Endodermal cell (in vitro differentiated cells): ENCODE data around the gene LRRC23. TPM values are rescaled to one million over a fixed set of nuclear protein-coding genes. Genes with fewer than 3 reads are reported as not detected.

Source experiments
- DNase-seq: peaks from one replicate; pipeline ENCODE4 v3.0.0-alpha.2; 2017
- H3K27ac ChIP-seq: 2 replicates; pipeline ENCODE4 v1.5.1; 2013; ENCODE audit warnings: mild to moderate bottlenecking, low read depth, low read length, moderate library complexity
- H3K27me3 ChIP-seq: 2 replicates; pipeline ENCODE4 v1.6.1; 2013; ENCODE audit warnings: mild to moderate bottlenecking, low read length, moderate library complexity; ENCODE audit not compliant: insufficient read depth, control insufficient read depth, poor library complexity, severe bottlenecking
- H3K36me3 ChIP-seq: 2 replicates; pipeline ENCODE4 v1.7.0; 2013; ENCODE audit warnings: mild to moderate bottlenecking, low read length, moderate library complexity; ENCODE audit not compliant: control insufficient read depth, insufficient read depth
- H3K4me1 ChIP-seq: one replicate; pipeline ENCODE4 v1.7.0; 2013; ENCODE audit warnings: low read length; ENCODE audit not compliant: control insufficient read depth, insufficient read depth
- H3K4me3 ChIP-seq: 2 replicates; pipeline ENCODE4 v1.5.1; 2013; ENCODE audit warnings: mild to moderate bottlenecking, low read length, moderate library complexity
- H3K9ac ChIP-seq: 2 replicates; pipeline ENCODE4 v1.6.1; 2013; ENCODE audit warnings: mild to moderate bottlenecking, low read length, moderate library complexity; ENCODE audit not compliant: poor library complexity, severe bottlenecking; ENCODE audit errors: extremely low read depth
- H3K9me3 ChIP-seq: 2 replicates; pipeline ENCODE4 v1.6.1; 2013; ENCODE audit warnings: mild to moderate bottlenecking, low read length, moderate library complexity; ENCODE audit not compliant: control insufficient read depth
- H3K27ac Mint-ChIP-seq: 2 replicates; pipeline ENCODE4 v1.8.0; 2020; ENCODE audit warnings: mixed read lengths
- H3K27me3 Mint-ChIP-seq: 2 replicates; pipeline ENCODE4 v1.8.0; 2021; ENCODE audit warnings: mild to moderate bottlenecking, mixed read lengths; ENCODE audit not compliant: insufficient read depth
- H3K36me3 Mint-ChIP-seq: 2 replicates; pipeline ENCODE4 v1.8.0; 2020; ENCODE audit warnings: low read depth, mixed read lengths
- H3K4me1 Mint-ChIP-seq: 2 replicates; pipeline ENCODE4 v1.8.0; 2020; ENCODE audit warnings: mixed read lengths
- H3K4me3 Mint-ChIP-seq: 2 replicates; pipeline ENCODE4 v1.8.0; 2020; ENCODE audit warnings: mild to moderate bottlenecking, moderate library complexity, mixed read lengths
- H3K9me3 Mint-ChIP-seq: 2 replicates; pipeline ENCODE4 v1.8.0; 2020; ENCODE audit warnings: mild to moderate bottlenecking, mixed read lengths
- CTCF ChIP-seq: fragments of 200-600 bp; sonication (generic); conservative IDR thresholded peaks from 2 replicates; pipeline ENCODE4 v1.5.0; 2021; ENCODE audit warnings: antibody characterized with exemption, mild to moderate bottlenecking
- whole genome bisulfite sequencing, 2 experiments: methylation state at CpG; one replicate each; pipeline versions ENCODE4 v1.1.5 to v1.1.7; 2013; ENCODE audit warnings: missing lambda C conversion rate in 2 of 2, mixed read lengths in 1 of 2; ENCODE audit not compliant: insufficient coverage in 1 of 2, insufficient read length in 1 of 2; 5-methylcytosine and 5-hydroxymethylcytosine counted together
- total RNA-seq, 2 donors: library from RNA; stranded (reverse); fragmentation: NEBNext Ultra II Directional in 1 of 2; extraction: Animal tissue kit (Norgen Biotek cat#: 25700) in 1 of 2; gene quantifications; 2 replicates in 1 of 2; 3 replicates in 1 of 2; pipeline ENCODE4 v1.2.1, GENCODE V29; 2021

The LRRC23 gene
- total RNA-seq, 2 donors from 2014 or later, result 7.8 to 11.5 TPM

GRCh38 chr12:6899837-6900519 is 4.6 kb upstream of the LRRC23 start:
- no peak for DNase-seq
- H3K4me1 Mint-ChIP-seq, result peaks cover 13% of the 10 kb centered on the region
- no peak overlapping the region for H3K9ac ChIP-seq
- no peaks in the 10 kb centered on the region for H3K9me3 Mint-ChIP-seq
- no peaks in the 10 kb centered on the region for H3K9me3 ChIP-seq
- H3K36me3 Mint-ChIP-seq, result no peaks in the 10 kb centered on the region
- no peak for TF ChIP-seq CTCF
- no peak overlapping the region for H3K27ac ChIP-seq
- no peak overlapping the region for H3K27ac Mint-ChIP-seq
- no peak overlapping the region for H3K4me3 Mint-ChIP-seq
- no peaks in the 10 kb centered on the region for H3K36me3 ChIP-seq
- peaks cover 7% of the 10 kb centered on the region for H3K4me1 ChIP-seq
- H3K27me3 ChIP-seq, result no peaks in the 10 kb centered on the region
- 86% methylated on average over 7 to 10 of the region's 10 CpGs for WGBS, 2 experiments
- peaks cover 4% of the 10 kb centered on the region for H3K27me3 Mint-ChIP-seq
- no peak overlapping the region for H3K4me3 ChIP-seq

GRCh38 chr12:6902448-6902847 is 2.2 kb upstream of the LRRC23 start:
- no peaks in the 10 kb centered on the region for H3K27me3 ChIP-seq
- no peak overlapping the region for H3K27ac Mint-ChIP-seq

GRCh38 chr12:6903722-6904121 is 900 bp upstream of the LRRC23 start:
- Histone ChIP-seq H3K9me3 (no peaks in the 10 kb centered on the region), H3K4me1 (peaks cover 7% of the 10 kb centered on the region), H3K9ac (peak overlapping the region; percentile 91), H3K4me3 (peak overlapping the region; percentile 91), H3K27me3 (no peaks in the 10 kb centered on the region), H3K36me3 (no peaks in the 10 kb centered on the region), H3K27ac (no peak overlapping the region)
- WGBS, 2 experiments, result 84% methylated on average over 1 of the region's 1 CpG; no CpG with 5 or more reads in 1 of the 2 experiments
- Mint-ChIP-seq H3K4me3 (no peak overlapping the region), H3K4me1 (peaks cover 13% of the 10 kb centered on the region), H3K9me3 (no peaks in the 10 kb centered on the region), H3K27me3 (peaks cover 3% of the 10 kb centered on the region), H3K36me3 (no peaks in the 10 kb centered on the region), H3K27ac (no peak overlapping the region)
- no peak for DNase-seq
- no peak for TF ChIP-seq CTCF

More at GRCh38 chr12:6902448-6902847, 2.2 kb upstream of the LRRC23 start:
- H3K4me1 Mint-ChIP-seq, result peaks cover 13% of the 10 kb centered on the region
- H3K9me3 Mint-ChIP-seq, result no peaks in the 10 kb centered on the region
- H3K27ac ChIP-seq, result no peak overlapping the region
- H3K4me3 ChIP-seq, result no peak overlapping the region
- H3K9me3 ChIP-seq, result no peaks in the 10 kb centered on the region
- no peaks in the 10 kb centered on the region for H3K36me3 Mint-ChIP-seq
- H3K4me1 ChIP-seq, result peaks cover 7% of the 10 kb centered on the region
- H3K36me3 ChIP-seq, result no peaks in the 10 kb centered on the region
- no peak for TF ChIP-seq CTCF
- no peak for DNase-seq
- H3K27me3 Mint-ChIP-seq, result peaks cover 2% of the 10 kb centered on the region
- no peak overlapping the region for H3K9ac ChIP-seq
- WGBS, 2 experiments, result 92 to 100% methylated on average over 1 to 3 of the region's 4 CpGs
- no peak overlapping the region for H3K4me3 Mint-ChIP-seq
